ENCODE results near the gene PKNOX2. TPM values are rescaled to one million over a fixed set of nuclear protein-coding genes. Genes with fewer than 3 reads are reported as not detected.

PKNOX2 gene
- total and polyA plus RNA-seq, 10 of the 15 experiments (the other 5 are each of a cell fraction or from before 2014, with no cell fraction given), result not detected

DNA sequence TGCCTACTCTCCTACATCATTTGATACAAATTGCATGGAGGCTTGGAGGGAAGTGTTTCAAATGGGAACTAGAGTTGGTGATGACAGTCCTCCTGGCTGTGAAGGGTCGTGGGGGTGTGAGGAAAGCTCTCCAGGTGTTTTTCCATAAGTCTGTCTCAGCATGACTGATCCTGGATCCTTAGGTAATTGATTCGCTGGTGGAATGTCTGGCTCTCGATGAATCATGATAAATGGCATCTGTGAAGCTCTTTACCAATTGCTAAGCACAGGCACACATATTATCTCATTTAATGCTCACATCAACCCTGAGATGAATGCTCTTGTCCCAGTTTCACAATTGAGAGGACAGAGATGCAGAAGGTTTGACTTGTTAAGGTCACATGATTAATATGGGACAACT is 107.5 kb downstream of the PKNOX2 start:
- Histone ChIP-seq H3K9me3 (replicated peaks; ENCODE audit: control insufficient read depth, insufficient read depth, low read length) (no peaks in the 10 kb centered on the region), H2AFZ (ENCODE audit: control insufficient read depth, low read depth, low read length) (no peak overlapping the region), H3K27me3 (replicated peaks in 1 of 2; ENCODE audit: control insufficient read depth in 2 of 2, insufficient read depth in 2 of 2, low read length in 1 of 2) (peaks cover 9 to 12% of the 10 kb centered on the region in 2 experiments), H3K9ac (ENCODE audit: control insufficient read depth, insufficient read depth, low read length) (no peak overlapping the region), H4K20me1 (ENCODE audit: control insufficient read depth, insufficient read depth) (no peaks in the 10 kb centered on the region), H3K36me3 (ENCODE audit: control insufficient read depth in 2 of 2, insufficient read depth in 2 of 2, low read length in 1 of 2) (no peaks in the 10 kb centered on the region), H3K4me2 (ENCODE audit: control insufficient read depth, insufficient read depth) (no peak overlapping the region), H3K79me2 (ENCODE audit: control insufficient read depth, insufficient read depth, low read length) (no peaks in the 10 kb centered on the region), H3K4me1 (ENCODE audit: control insufficient read depth, insufficient read depth, low read length) (no peaks in the 10 kb centered on the region), H3K27ac (ENCODE audit: control insufficient read depth, insufficient read depth) (no peak overlapping the region), H3K4me3 (no peak overlapping the region)
- POLR2A ChIA-PET, result no interaction called here
- SMC1A ChIA-PET (ENCODE audit: uncharacterized antibody, unreplicated experiment), result no interaction called here
- BruUV-seq (replicated peaks), result no TSS peak
- RAD21 ChIA-PET (ENCODE audit: unreplicated experiment), result no interaction called here
- intact Hi-C loops (cut with micrococcal nuclease; ENCODE audit: unreplicated experiment), result no loop called here
- in situ Hi-C loops (cut with MboI), result no loop called here
- 15% methylated on average over 3 of the region's 3 CpGs for WGBS (ENCODE audit: insufficient coverage, insufficient replicate concordance, low lambda C conversion rate, missing lambda C conversion rate)
- FAIRE-seq (no peak), DNase-seq (ENCODE audit: low read depth, low spot score) (no peak), ATAC-seq (no peak)
- CTCF ChIA-PET, result interaction anchor here (0.6 kb wide), 1 partner anchor 668 kb away, joined by 5 read pairs; no protein-coding TSS in a partner anchor
- TF ChIP-seq PAX8 (IDR thresholded peaks at IDR 0.05), result no peak
- TF ChIP-seq PBX3 (IDR thresholded peaks at IDR 0.05; ENCODE audit: insufficient replicate concordance, low read depth, low read length), result no peak
- no peak for TF ChIP-seq PRDM15 (CRISPR knock-in tag; IDR thresholded peaks at IDR 0.05)
- no peak for TF ChIP-seq TAF1 (IDR thresholded peaks at IDR 0.05; ENCODE audit: borderline replicate concordance, low read depth, low read length)
- no peak for TF ChIP-seq MYB (IDR thresholded peaks at IDR 0.05; ENCODE audit: borderline replicate concordance, low read depth, low read length)
- TF ChIP-seq CHD4 (IDR thresholded peaks at IDR 0.05), result no peak
- TF ChIP-seq RUNX3 (IDR thresholded peaks at IDR 0.05; ENCODE audit: low read length), result no peak
- TF ChIP-seq GABPA (IDR thresholded peaks at IDR 0.05; ENCODE audit: low read depth), result no peak
- TF ChIP-seq EED (IDR thresholded peaks at IDR 0.05; ENCODE audit: low read depth), result no peak

All from GM12878 (cell line).